GM10266 (cell line): Measurements from ENCODE around the gene DFFB.

Source experiments
- DNase-seq: peaks from one replicate; pipeline ENCODE4 v3.0.0; 2012; ENCODE audit errors: extremely low spot score
- TF ChIP-seq, protein P1 (sequence below): IDR thresholded peaks from 2 replicates; pipeline ENCODE4 v1.5.1; 2012; ENCODE audit warnings: mild to moderate bottlenecking, low read depth; ENCODE audit not compliant: control insufficient read depth, insufficient read depth; ENCODE audit errors: missing control alignments

The DFFB gene

DNA sequence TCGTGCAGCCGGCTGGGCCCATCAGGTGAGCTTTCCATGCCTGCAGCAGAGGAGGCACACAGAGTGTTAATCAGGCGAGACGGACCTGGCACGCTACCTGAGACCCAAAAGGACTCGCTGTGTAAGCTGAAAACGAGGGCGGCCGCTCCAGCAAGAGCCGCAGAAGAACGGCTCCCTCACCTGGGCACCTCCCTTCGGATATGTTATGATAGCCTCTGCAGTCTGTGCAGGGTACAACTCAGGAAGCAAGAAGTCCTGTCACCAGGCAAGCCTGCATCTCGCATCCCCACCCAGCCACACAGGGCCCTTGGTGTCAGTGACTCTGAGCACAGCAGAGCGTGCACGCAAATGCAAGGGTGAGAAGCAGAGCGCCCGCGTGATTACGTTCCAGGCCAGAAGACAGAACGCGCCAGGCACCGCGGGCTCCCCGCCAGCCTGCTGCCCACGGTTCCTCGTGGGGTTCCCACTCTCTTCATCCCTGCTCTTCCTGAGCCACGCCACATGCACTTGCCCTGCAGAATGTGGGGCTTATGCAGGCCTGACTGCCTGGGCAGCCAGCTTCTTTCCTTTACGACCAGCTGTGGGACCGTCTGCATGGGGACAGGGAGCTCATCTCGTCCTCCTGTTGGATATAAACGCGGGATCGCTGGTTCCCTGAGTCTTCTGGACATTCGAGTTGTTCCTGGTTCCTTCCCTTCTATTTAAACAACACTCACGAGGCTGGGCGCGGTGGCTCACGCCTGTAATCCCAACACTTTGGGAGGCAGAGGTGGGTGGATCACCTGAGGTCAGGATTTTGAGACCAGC lies 40.7 kb upstream of the DFFB start:
- TF ChIP-seq, protein P1, sequence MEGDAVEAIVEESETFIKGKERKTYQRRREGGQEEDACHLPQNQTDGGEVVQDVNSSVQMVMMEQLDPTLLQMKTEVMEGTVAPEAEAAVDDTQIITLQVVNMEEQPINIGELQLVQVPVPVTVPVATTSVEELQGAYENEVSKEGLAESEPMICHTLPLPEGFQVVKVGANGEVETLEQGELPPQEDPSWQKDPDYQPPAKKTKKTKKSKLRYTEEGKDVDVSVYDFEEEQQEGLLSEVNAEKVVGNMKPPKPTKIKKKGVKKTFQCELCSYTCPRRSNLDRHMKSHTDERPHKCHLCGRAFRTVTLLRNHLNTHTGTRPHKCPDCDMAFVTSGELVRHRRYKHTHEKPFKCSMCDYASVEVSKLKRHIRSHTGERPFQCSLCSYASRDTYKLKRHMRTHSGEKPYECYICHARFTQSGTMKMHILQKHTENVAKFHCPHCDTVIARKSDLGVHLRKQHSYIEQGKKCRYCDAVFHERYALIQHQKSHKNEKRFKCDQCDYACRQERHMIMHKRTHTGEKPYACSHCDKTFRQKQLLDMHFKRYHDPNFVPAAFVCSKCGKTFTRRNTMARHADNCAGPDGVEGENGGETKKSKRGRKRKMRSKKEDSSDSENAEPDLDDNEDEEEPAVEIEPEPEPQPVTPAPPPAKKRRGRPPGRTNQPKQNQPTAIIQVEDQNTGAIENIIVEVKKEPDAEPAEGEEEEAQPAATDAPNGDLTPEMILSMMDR: no peak
- DNase-seq: no peak

DNA sequence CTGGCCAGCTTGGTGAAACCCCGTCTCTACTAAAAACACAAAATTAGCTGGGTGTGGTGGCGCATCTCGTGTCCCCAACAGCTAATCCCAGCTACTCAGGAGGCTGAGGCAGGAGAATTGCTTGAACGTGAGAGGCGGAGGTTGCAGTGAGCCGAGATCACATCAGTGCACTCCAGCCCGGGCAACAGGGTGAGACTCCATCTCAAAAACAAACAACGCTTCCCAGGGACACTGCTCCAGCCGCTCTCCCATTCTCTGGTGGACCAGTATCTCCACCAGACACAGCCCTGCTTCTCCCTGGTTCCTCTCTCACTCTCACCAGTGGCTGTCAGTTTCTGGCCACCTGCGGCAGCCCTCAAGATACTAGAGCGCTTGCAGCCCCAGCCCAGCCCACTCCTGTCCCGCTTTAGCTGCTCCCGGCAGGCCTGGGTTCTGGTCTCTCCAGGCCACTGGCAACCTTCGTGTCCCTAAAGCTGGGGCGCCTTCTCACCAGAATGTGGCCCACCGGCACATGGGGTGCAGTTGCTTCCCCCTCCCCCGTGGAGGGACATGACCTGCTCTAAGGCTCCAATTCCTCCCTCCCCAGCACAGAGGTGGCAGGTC lies 40.0 kb upstream of the DFFB start:
- TF ChIP-seq, protein P1: no peak
- DNase-seq: no peak

DNA sequence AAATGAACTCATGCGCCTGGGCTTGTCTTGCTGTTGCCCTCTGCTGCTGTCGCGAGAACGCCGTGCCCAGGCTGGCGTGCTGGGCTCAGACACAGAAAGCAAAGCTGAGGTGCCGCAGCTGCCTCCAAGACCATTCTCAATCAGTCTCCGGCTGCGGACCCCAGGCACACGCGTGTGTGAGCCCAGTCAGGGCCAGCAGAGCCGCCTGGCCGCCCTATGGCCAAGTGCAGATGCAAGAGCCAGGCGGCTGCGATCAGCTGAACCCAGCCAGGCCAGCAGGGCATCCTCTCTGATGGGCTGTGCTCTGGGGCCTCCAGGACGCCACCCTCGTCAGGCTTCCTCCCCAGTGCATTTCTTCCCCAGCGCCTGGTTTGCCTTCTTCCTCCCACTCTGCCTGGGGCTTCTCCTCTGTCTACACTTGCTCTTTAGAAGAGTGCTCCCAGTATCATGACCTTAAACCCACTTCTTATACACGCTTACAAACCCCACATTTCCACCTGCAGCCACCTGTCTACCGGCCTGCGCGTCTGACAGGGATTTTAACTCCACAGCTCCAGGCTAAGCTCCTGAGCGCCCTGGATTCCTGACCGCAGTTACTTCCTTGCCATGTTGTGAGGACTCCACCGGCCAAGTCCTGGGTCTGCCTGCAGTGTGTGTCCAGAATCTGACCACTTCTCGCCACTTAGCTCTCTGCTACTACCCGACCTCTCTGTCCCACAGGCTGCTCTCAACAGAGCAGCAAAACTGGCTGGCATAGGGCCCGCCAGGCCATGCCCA lies 39.3 kb upstream of the DFFB start:
- TF ChIP-seq, protein P1: no peak
- DNase-seq: no peak

DNA sequence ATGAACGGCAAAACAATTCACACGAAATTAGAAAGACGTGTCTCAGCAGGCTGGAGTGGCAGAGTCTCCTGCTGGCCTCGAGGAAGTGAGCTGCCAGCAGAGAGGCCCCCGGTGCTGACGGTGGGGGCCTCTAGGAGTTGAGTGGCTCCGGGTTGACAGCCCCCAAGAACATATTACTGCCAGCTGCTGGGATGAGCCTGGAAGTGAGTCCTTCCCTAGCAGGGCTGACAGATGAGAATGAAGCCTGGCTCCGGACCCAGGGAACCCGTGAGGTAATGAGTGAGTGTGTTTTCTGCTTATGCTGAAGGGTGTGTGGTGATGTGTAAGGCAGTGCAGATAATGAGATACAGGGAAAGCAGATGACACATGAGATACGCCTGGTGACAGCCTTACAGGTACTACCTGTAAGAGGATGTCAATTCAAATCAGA lies 37.5 kb upstream of the DFFB start:
- DNase-seq: no peak
- TF ChIP-seq, protein P1: no peak

DNA sequence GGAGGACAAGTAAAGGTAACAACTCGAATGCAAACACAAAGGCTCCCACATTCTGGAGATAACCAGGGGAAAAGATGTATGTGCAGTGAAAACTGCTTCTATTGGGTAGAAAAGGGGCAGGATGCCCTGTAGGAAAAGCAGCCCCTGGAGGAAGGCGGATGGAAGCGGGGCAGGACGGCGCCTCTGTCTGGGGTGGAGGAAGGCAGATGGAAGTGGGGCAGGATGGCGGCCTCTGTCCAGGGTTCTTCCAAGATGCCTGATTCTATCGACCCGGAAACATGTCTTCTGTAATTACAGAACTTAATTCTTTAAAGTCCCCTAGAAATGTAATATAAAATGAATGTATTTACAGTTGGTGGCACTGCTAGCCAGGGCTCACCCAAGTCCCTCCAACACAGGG lies 37.0 kb upstream of the DFFB start:
- TF ChIP-seq, protein P1: no peak

DNA sequence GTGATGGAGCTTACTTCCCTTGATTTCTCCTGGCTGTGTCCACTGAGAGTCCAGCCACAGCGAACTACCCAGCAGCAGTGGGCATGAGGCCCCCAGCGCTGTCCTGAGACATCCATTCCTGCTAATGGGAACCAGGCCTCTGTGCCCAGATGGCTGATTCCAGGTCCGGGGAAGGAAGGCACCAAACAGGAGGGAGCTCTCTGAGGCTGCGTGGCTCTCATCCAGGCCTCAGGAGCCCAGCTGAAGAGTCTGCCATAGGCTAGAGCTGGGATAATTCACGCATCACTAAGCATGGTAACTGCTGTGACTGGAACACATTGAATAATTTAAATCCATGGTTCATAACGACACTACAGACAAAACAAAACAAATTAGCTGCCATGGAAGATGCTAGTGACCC lies 36.3 kb upstream of the DFFB start:
- no peak for DNase-seq
- TF ChIP-seq, protein P1: no peak

More for the DNA sequence above, 37.0 kb upstream of the DFFB start:
- DNase-seq: no peak
